GM23248 (cell line): ENCODE data around the gene PHYKPL. TPM values are rescaled to one million over a fixed set of nuclear protein-coding genes. Genes with fewer than 3 reads are reported as not detected.
A peak's percentile ranks its signal among the peaks of the same experiment; 100 is the strongest.

Experiments used
- DNase-seq: peaks from one replicate; pipeline ENCODE4 v3.0.0-alpha.2; 2015
- H2AFZ ChIP-seq: fragments of 200-600 bp; sonication (generic); 2 replicates; pipeline ENCODE4 v1.6.1; 2016; ENCODE audit warnings: antibody characterized with exemption
- H3F3A ChIP-seq: fragments of 200-600 bp; sonication (generic); 2 replicates; pipeline ENCODE4 v1.6.1; 2016; ENCODE audit warnings: mild to moderate bottlenecking, antibody characterized with exemption, mixed run types; ENCODE audit not compliant: insufficient read depth
- H3K27ac ChIP-seq: fragments of 200-600 bp; sonication (generic); 2 replicates; pipeline ENCODE4 v1.5.1; 2016; ENCODE audit warnings: mild to moderate bottlenecking
- H3K27me3 ChIP-seq: fragments of 200-600 bp; sonication (generic); replicated peaks from 2 replicates; pipeline ENCODE4 v1.6.1; 2016; ENCODE audit warnings: mild to moderate bottlenecking; ENCODE audit not compliant: insufficient read depth
- H3K36me3 ChIP-seq: fragments of 200-600 bp; sonication (generic); 2 replicates; pipeline ENCODE4 v1.6.1; 2016; ENCODE audit warnings: low read depth, mild to moderate bottlenecking
- H3K4me1 ChIP-seq: fragments of 200-600 bp; sonication (generic); 2 replicates; pipeline ENCODE4 v1.6.1; 2016; ENCODE audit warnings: mild to moderate bottlenecking; ENCODE audit not compliant: insufficient read depth
- H3K4me2 ChIP-seq: fragments of 200-600 bp; sonication (generic); one replicate; pipeline ENCODE4 v1.6.1; 2016; ENCODE audit warnings: mild to moderate bottlenecking; ENCODE audit not compliant: unreplicated experiment
- H3K4me3 ChIP-seq: fragments of 200-600 bp; sonication (generic); 2 replicates; pipeline ENCODE4 v1.5.1; 2016; ENCODE audit warnings: mild to moderate bottlenecking
- H3K79me2 ChIP-seq: fragments of 200-600 bp; sonication (generic); 2 replicates; pipeline ENCODE4 v1.6.1; 2016; ENCODE audit warnings: mild to moderate bottlenecking; ENCODE audit not compliant: insufficient read depth
- H3K9ac ChIP-seq: fragments of 200-600 bp; sonication (generic); 2 replicates; pipeline ENCODE4 v1.6.1; 2016; ENCODE audit warnings: mild to moderate bottlenecking
- H3K9me2 ChIP-seq: fragments of 200-600 bp; sonication (generic); 2 replicates; pipeline ENCODE4 v1.6.1; 2016; ENCODE audit warnings: mixed run types, mild to moderate bottlenecking, moderate library complexity; ENCODE audit not compliant: insufficient read depth
- H3K9me3 ChIP-seq: fragments of 200-600 bp; sonication (generic); one replicate; pipeline ENCODE4 v1.6.1; 2017; ENCODE audit warnings: low read depth
- H4K20me1 ChIP-seq: fragments of 200-600 bp; sonication (generic); 2 replicates; pipeline ENCODE4 v1.6.0; 2016; ENCODE audit not compliant: insufficient read depth
- EZH2 ChIP-seq: fragments of 200-600 bp; sonication (generic); IDR thresholded peaks from 2 replicates; pipeline ENCODE4 v1.6.1; 2018; ENCODE audit warnings: antibody characterized with exemption, mild to moderate bottlenecking; ENCODE audit not compliant: insufficient read depth, poor library complexity, severe bottlenecking
- EZH2phosphoT487 ChIP-seq: fragments of 200-600 bp; sonication (generic); IDR thresholded peaks from 2 replicates; pipeline ENCODE4 v1.6.1; 2018; ENCODE audit warnings: antibody characterized with exemption, moderate library complexity, mild to moderate bottlenecking, low read depth; ENCODE audit not compliant: insufficient read depth
- WGBS, 2 experiments: methylation state at CpG; one replicate each; pipeline ENCODE4 v1.1.6; 2015 to 2017; ENCODE audit warnings: low lambda C conversion rate in 2 of 2, low coverage in 1 of 2; ENCODE audit errors: missing lambda C conversion rate in 2 of 2; 5-methylcytosine and 5-hydroxymethylcytosine counted together
- in situ Hi-C: fragments of 300-500 bp; cut with MboI; formaldehyde crosslinking; loops from 2 replicates; pipeline ENCODE4 v1.15.0; 2020
- polyA plus RNA-seq: library from polyadenylated mRNA; unstranded; fragments of >200 nt; fragmentation: Nextera tagmentation; extraction: Ambion mirVana; gene quantifications from 2 replicates; pipeline ENCODE4 v1.2.1, GENCODE V29; 2016
- total RNA-seq: library from RNA; depleted of rRNA; stranded (reverse); fragments of >200 nt; shearing (Covaris generic); gene quantifications from 2 replicates; pipeline ENCODE4 v1.2.3, GENCODE V29; 2014

Gene PHYKPL
- total and polyA plus RNA-seq, 2 experiments from 2014 or later: 22.9 to 28.9 TPM

- Histone ChIP-seq H3K27ac (no peak overlapping the region), H3K36me3 (no peaks in the 10 kb centered on the region), H4K20me1 (no peaks in the 10 kb centered on the region), H3K9ac (no peak overlapping the region), H3K4me2 (no peak overlapping the region), H3F3A (no peaks in the 10 kb centered on the region), H3K4me3 (no peak overlapping the region), H3K27me3 (no peaks in the 10 kb centered on the region; the same call in 1 of the 2 replicates), H3K9me3 (no peaks in the 10 kb centered on the region), H3K79me2 (no peaks in the 10 kb centered on the region), H2AFZ (no peak overlapping the region), H3K9me2 (no peaks in the 10 kb centered on the region), H3K4me1 (no peaks in the 10 kb centered on the region)
- WGBS, 2 experiments: 78 to 83% methylated on average over 9 of the region's 9 CpGs
- in situ Hi-C loops: no loop called here
- no peak for DNase-seq
- TF ChIP-seq EZH2phosphoT487: no peak
- no peak for TF ChIP-seq EZH2
These were observed 44.7 kb upstream of the PHYKPL start for GRCh38 chr5:178277346-178277745.

GRCh38 chr5:178274781-178275537, 42.4 kb upstream of the PHYKPL start:
- no peak overlapping the region for H3K4me3 ChIP-seq
- H3K4me1 ChIP-seq: no peaks in the 10 kb centered on the region
- H3K4me2 ChIP-seq: no peak overlapping the region
- H2AFZ ChIP-seq: no peak overlapping the region
- TF ChIP-seq EZH2phosphoT487: no peak
- TF ChIP-seq EZH2: no peak
- H3K9ac ChIP-seq: no peak overlapping the region
- H3K27ac ChIP-seq: no peak overlapping the region
- no peaks in the 10 kb centered on the region; the same call in 1 of the 2 replicates for H3K27me3 ChIP-seq
- 63 to 67% methylated on average over 20 of the region's 20 CpGs for WGBS, 2 experiments
- no peak for DNase-seq
- no peaks in the 10 kb centered on the region for H3K9me3 ChIP-seq
- no peaks in the 10 kb centered on the region for H3F3A ChIP-seq
- H4K20me1 ChIP-seq: no peaks in the 10 kb centered on the region
- H3K79me2 ChIP-seq: no peaks in the 10 kb centered on the region
- in situ Hi-C loops: no loop called here
- H3K9me2 ChIP-seq: no peaks in the 10 kb centered on the region
- H3K36me3 ChIP-seq: no peaks in the 10 kb centered on the region

- no peaks in the 10 kb centered on the region for H3K36me3 ChIP-seq
- H3K4me2 ChIP-seq: no peak overlapping the region
- no peaks in the 10 kb centered on the region for H4K20me1 ChIP-seq
- H3K79me2 ChIP-seq: no peaks in the 10 kb centered on the region
- no peaks in the 10 kb centered on the region for H3K9me3 ChIP-seq
- no peak overlapping the region for H3K27ac ChIP-seq
- TF ChIP-seq EZH2phosphoT487 (no peak), EZH2 (no peak)
- no peak overlapping the region for H3K4me3 ChIP-seq
- H3F3A ChIP-seq: no peaks in the 10 kb centered on the region
- H2AFZ ChIP-seq: no peak overlapping the region
- H3K4me1 ChIP-seq: no peaks in the 10 kb centered on the region
- H3K27me3 ChIP-seq: no peaks in the 10 kb centered on the region; the same call in 1 of the 2 replicates
- in situ Hi-C loops: no loop called here
- WGBS, 2 experiments: 52 to 60% methylated on average over 13 to 14 of the region's 14 CpGs
- no peaks in the 10 kb centered on the region for H3K9me2 ChIP-seq
- no peak overlapping the region for H3K9ac ChIP-seq
- peak; percentile 20 for DNase-seq
These were observed 41.3 kb upstream of the PHYKPL start for GRCh38 chr5:178273665-178274541.

DNA sequence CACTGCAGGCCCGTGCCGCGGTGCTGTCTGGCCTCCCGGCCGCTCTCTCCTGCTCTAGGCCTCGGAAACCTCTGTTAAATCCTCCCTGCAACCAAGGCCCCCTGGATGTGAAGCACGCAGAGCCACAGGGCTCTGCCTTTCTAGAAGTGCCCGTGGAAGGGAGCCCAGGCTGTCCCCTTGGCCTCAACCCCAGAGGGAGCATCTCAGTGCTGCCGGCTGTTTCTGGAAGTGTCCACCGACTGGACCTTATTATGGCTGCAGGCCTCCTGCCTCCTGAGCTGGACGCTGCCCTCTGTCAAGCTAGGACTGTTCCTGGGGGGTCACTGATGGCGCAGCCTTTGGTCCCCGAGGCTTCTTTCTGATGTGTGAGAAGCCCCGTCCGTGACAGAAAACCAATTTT, 40.4 kb upstream of the PHYKPL start:
- Histone ChIP-seq H3K79me2 (no peaks in the 10 kb centered on the region), H3K4me3 (no peak overlapping the region), H3K4me1 (no peaks in the 10 kb centered on the region), H2AFZ (no peak overlapping the region), H3K27ac (no peak overlapping the region), H3K27me3 (no peaks in the 10 kb centered on the region; the same call in 1 of the 2 replicates), H3F3A (no peaks in the 10 kb centered on the region), H3K4me2 (no peak overlapping the region), H3K9ac (no peak overlapping the region), H4K20me1 (no peaks in the 10 kb centered on the region), H3K9me2 (no peaks in the 10 kb centered on the region), H3K36me3 (no peaks in the 10 kb centered on the region), H3K9me3 (no peaks in the 10 kb centered on the region)
- DNase-seq: no peak
- 50 to 57% methylated on average over 15 of the region's 15 CpGs for WGBS, 2 experiments
- TF ChIP-seq EZH2phosphoT487 (no peak), EZH2 (no peak)
- in situ Hi-C loops: no loop called here
